WTC11 (cell line): ENCODE data around the gene SLC25A46. TPM values are rescaled to one million over a fixed set of nuclear protein-coding genes. Genes with fewer than 3 reads are reported as not detected.
"Not testable (repeated sequence)": the region's sequence is repeated elsewhere in the genome, so short reads cannot be mapped to it uniquely, and the experiment has no call there.

ENCODE experiments used
- ATAC-seq: fragments of 200-7000 bp; cut with Tn5 transposase; 2 replicates; pipeline ENCODE4 v1.10.0; 2021; ENCODE audit warnings: mild to moderate bottlenecking, moderate library complexity
- CTCF ChIA-PET: fragments of 300-600 bp; sonication (Branson Sonifier 250); formaldehyde crosslinking; loops from one replicate; lab custom pipeline; 2021; ENCODE audit warnings: antibody characterized with exemption; lab: Charles Lee
- POLR2A ChIA-PET: fragments of 350-600 bp; sonication (Branson Sonifier 250); formaldehyde crosslinking; loops from one replicate; lab custom pipeline; 2021; ENCODE audit warnings: antibody characterized with exemption; lab: Charles Lee
- DNase-seq: peaks from one replicate; pipeline ENCODE4 v3.0.0; 2021; ENCODE audit warnings: low spot score
- H3K27ac Mint-ChIP-seq: 2 replicates; pipeline ENCODE4 v1.8.0; 2021; ENCODE audit warnings: mixed read lengths
- H3K27me3 Mint-ChIP-seq: 2 replicates; pipeline ENCODE4 v1.8.0; 2021; ENCODE audit warnings: low read depth, mild to moderate bottlenecking, moderate library complexity, mixed read lengths
- H3K36me3 Mint-ChIP-seq: 2 replicates; pipeline ENCODE4 v1.8.0; 2021; ENCODE audit warnings: mixed read lengths
- H3K4me1 Mint-ChIP-seq: 2 replicates; pipeline ENCODE4 v1.8.0; 2022; ENCODE audit warnings: mixed read lengths
- H3K4me3 Mint-ChIP-seq: 2 replicates; pipeline ENCODE4 v1.8.0; 2021; ENCODE audit warnings: mild to moderate bottlenecking, moderate library complexity, mixed read lengths
- H3K9me3 Mint-ChIP-seq: 2 replicates; pipeline ENCODE4 v1.8.0; 2021; ENCODE audit warnings: mixed read lengths
- HMGA2 ChIP-seq: fragments of 250-450 bp; sonication (Bioruptor Pico); IDR thresholded peaks from 2 replicates; pipeline ENCODE4 v1.4.0; 2021; ENCODE audit warnings: mild to moderate bottlenecking, moderate library complexity
- NR2C2 ChIP-seq: sonication (generic); formaldehyde crosslinking; IDR thresholded peaks from 2 replicates; pipeline ENCODE4 v1.8.0; 2022; ENCODE audit warnings: mild to moderate bottlenecking, missing genetic modification reagents
- OVOL2 ChIP-seq: fragments of 250-450 bp; sonication (Bioruptor Pico); IDR thresholded peaks from 2 replicates; pipeline ENCODE4 v1.9.0; 2021; ENCODE audit warnings: mild to moderate bottlenecking, borderline replicate concordance
- PRDM15 ChIP-seq: sonication (generic); formaldehyde crosslinking; IDR thresholded peaks from 2 replicates; pipeline ENCODE4 v1.8.0; 2022; ENCODE audit warnings: missing genetic modification reagents
- SOX15 ChIP-seq: fragments of 250-450 bp; sonication (Bioruptor Pico); IDR thresholded peaks from 2 replicates; pipeline ENCODE4 v1.9.0; 2021; ENCODE audit warnings: mild to moderate bottlenecking
- ZBTB43 ChIP-seq: sonication (generic); formaldehyde crosslinking; IDR thresholded peaks from 2 replicates; pipeline ENCODE4 v1.8.1; 2023; ENCODE audit warnings: mild to moderate bottlenecking, missing genetic modification reagents
- ZNF121 ChIP-seq: sonication (generic); formaldehyde crosslinking; IDR thresholded peaks from 2 replicates; pipeline ENCODE4 v1.8.0; 2023; ENCODE audit warnings: missing genetic modification reagents
- ZNF512 ChIP-seq: sonication (generic); formaldehyde crosslinking; IDR thresholded peaks from 2 replicates; pipeline ENCODE4 v1.8.1; 2022; ENCODE audit warnings: missing genetic modification reagents, borderline replicate concordance
- ZNF532 ChIP-seq: fragments of 250-450 bp; sonication (Bioruptor Pico); IDR thresholded peaks from 2 replicates; pipeline ENCODE4 v1.9.0; 2021; ENCODE audit warnings: mild to moderate bottlenecking, borderline replicate concordance
- ZNF671 ChIP-seq: fragments of 250-450 bp; sonication (Bioruptor Pico); IDR thresholded peaks from 2 replicates; pipeline ENCODE4 v1.8.0; 2021; ENCODE audit warnings: mild to moderate bottlenecking
- total RNA-seq: library from RNA; stranded (reverse); gene quantifications from 3 replicates; pipeline ENCODE4 v1.2.3, GENCODE V29; 2021

Gene SLC25A46
- total RNA-seq, 1 experiment from 2014 or later = 19.2 TPM

- no peak for TF ChIP-seq ZBTB43
- TF ChIP-seq HMGA2 (CRISPR knock-in tag) = no peak
- no peak for TF ChIP-seq NR2C2 (CRISPR knock-in tag)
- no peak for TF ChIP-seq SOX15 (CRISPR knock-in tag)
- TF ChIP-seq ZNF671 = no peak
- TF ChIP-seq ZNF532 (CRISPR knock-in tag) = no peak
- no peak for TF ChIP-seq OVOL2 (CRISPR knock-in tag)
- TF ChIP-seq, all 79 proteins: peak for 0
- Mint-ChIP-seq H3K4me1 (no peaks in the 10 kb centered on the region), H3K27ac (no peak overlapping the region), H3K9me3 (peaks cover 3% of the 10 kb centered on the region), H3K27me3 (no peaks in the 10 kb centered on the region; the same call in 1 of the 2 replicates), H3K4me3 (no peak overlapping the region), H3K36me3 (no peaks in the 10 kb centered on the region)
- no peak for DNase-seq
- no peak for ATAC-seq
- POLR2A ChIA-PET = no interaction called here
- CTCF ChIA-PET = no interaction called here
These were observed 46.5 kb downstream of the SLC25A46 start for GRCh38 chr5:110785356-110785755.

- H3K27ac Mint-ChIP-seq, H3K9me3 Mint-ChIP-seq, H3K36me3 Mint-ChIP-seq, H3K4me1 Mint-ChIP-seq, ATAC-seq, POLR2A ChIA-PET, H3K4me3 Mint-ChIP-seq, H3K27me3 Mint-ChIP-seq, DNase-seq, CTCF ChIA-PET: not testable (repeated sequence)
These were observed 49.2 kb downstream of the SLC25A46 start for GRCh38 chr5:110788006-110788405.

GRCh38 chr5:110790673-110791072, 51.9 kb downstream of the SLC25A46 start:
- H3K4me3 Mint-ChIP-seq = no peak overlapping the region
- CTCF ChIA-PET = interaction anchor here (1.0 kb wide), 1 partner anchor 75 kb away, joined by 3 read pairs; no protein-coding TSS in a partner anchor
- DNase-seq (no peak), ATAC-seq (no peak)
- H3K9me3 Mint-ChIP-seq = peaks cover 3% of the 10 kb centered on the region
- no peaks in the 10 kb centered on the region for H3K36me3 Mint-ChIP-seq
- POLR2A ChIA-PET = no interaction called here
- no peaks in the 10 kb centered on the region for H3K4me1 Mint-ChIP-seq
- TF ChIP-seq ZNF121 (CRISPR knock-in tag) = no peak
- TF ChIP-seq ZNF512 (CRISPR knock-in tag) = no peak
- peaks cover 3% of the 10 kb centered on the region for H3K27me3 Mint-ChIP-seq
- no peak overlapping the region for H3K27ac Mint-ChIP-seq

GRCh38 chr5:110802998-110803397, 64.2 kb downstream of the SLC25A46 start:
- CTCF ChIA-PET = no interaction called here
- H3K9me3 Mint-ChIP-seq = peaks cover 48% of the 10 kb centered on the region
- no peak for DNase-seq
- H3K27me3 Mint-ChIP-seq = no peaks in the 10 kb centered on the region; the same call in 1 of the 2 replicates
- TF ChIP-seq ZNF532 (CRISPR knock-in tag) (no peak), PRDM15 (CRISPR knock-in tag) (no peak)
- TF ChIP-seq, all 79 proteins: peak for 0
- POLR2A ChIA-PET = no interaction called here
- no peaks in the 10 kb centered on the region for H3K36me3 Mint-ChIP-seq
- no peaks in the 10 kb centered on the region for H3K4me1 Mint-ChIP-seq
- no peak overlapping the region for H3K27ac Mint-ChIP-seq
- ATAC-seq = no peak
- H3K4me3 Mint-ChIP-seq = no peak overlapping the region
